CD14-positive monocyte (primary cell): ENCODE measurements around the gene NFATC2. TPM values are rescaled to one million over a fixed set of nuclear protein-coding genes. Genes with fewer than 3 reads are reported as not detected.

Experiments used
- DNase-seq, 3 donors: peaks; one replicate each; pipeline ENCODE4 v3.0.0-alpha.2; 2011 to 2022
- H2AFZ ChIP-seq: 2 replicates; pipeline ENCODE4 v1.6.0; 2012; ENCODE audit warnings: mild to moderate bottlenecking, low read depth, low read length, inconsistent platforms; ENCODE audit not compliant: insufficient read depth, poor library complexity, severe bottlenecking
- H3K27ac ChIP-seq, 2 donors: 1 replicate in 1 of 2; 2 replicates in 1 of 2; pipeline ENCODE4 v1.5.1; 2012 to 2013; ENCODE audit warnings: low read length in 2 of 2, control low read depth in 1 of 2, inconsistent platforms in 1 of 2, low read depth in 1 of 2, mild to moderate bottlenecking in 1 of 2
- H3K27me3 ChIP-seq, 2 donors: one replicate each; pipeline versions ENCODE4 v1.6.0 to v1.6.1; 2011 to 2013; ENCODE audit warnings: low read length in 2 of 2; ENCODE audit not compliant: control insufficient read depth in 2 of 2, insufficient read depth in 2 of 2
- H3K36me3 ChIP-seq, 2 donors: replicated peaks in 1 of 2; 1 replicate in 1 of 2; 2 replicates in 1 of 2; pipeline versions ENCODE4 v1.5.1 to v1.6.1; 2012 to 2013; ENCODE audit warnings: low read length in 2 of 2, control low read depth in 1 of 2, inconsistent platforms in 1 of 2, mild to moderate bottlenecking in 1 of 2; ENCODE audit not compliant: insufficient read depth in 2 of 2, control insufficient read depth in 1 of 2
- H3K4me1 ChIP-seq, 2 donors: 1 replicate in 1 of 2; 2 replicates in 1 of 2; pipeline versions ENCODE4 v1.5.1 to v1.6.1; 2012 to 2013; ENCODE audit warnings: low read length in 2 of 2, control low read depth in 1 of 2, inconsistent platforms in 1 of 2, mild to moderate bottlenecking in 1 of 2, moderate library complexity in 1 of 2; ENCODE audit not compliant: insufficient read depth in 2 of 2, control insufficient read depth in 1 of 2
- H3K4me2 ChIP-seq: replicated peaks from 2 replicates; pipeline ENCODE3; 2012; ENCODE audit warnings: low read length, moderate library complexity, mild to moderate bottlenecking; ENCODE audit not compliant: poor library complexity, severe bottlenecking; ENCODE audit errors: extremely low read depth
- H3K4me3 ChIP-seq, 3 experiments: fragments of 200-600 bp in 1 of 3; sonication (generic) in 1 of 3; replicated peaks in 1 of 3; 1 replicate in 2 of 3; 2 replicates in 1 of 3; pipeline ENCODE4 v1.5.1; 2011 to 2013; ENCODE audit warnings: low read length in 3 of 3, mild to moderate bottlenecking in 3 of 3, control low read depth in 2 of 3, low read depth in 2 of 3, inconsistent platforms in 1 of 3, moderate library complexity in 1 of 3
- H3K79me2 ChIP-seq: 2 replicates; pipeline ENCODE4 v1.6.0; 2012; ENCODE audit warnings: mild to moderate bottlenecking, control low read depth, inconsistent platforms, low read length, moderate library complexity; ENCODE audit not compliant: insufficient read depth
- H3K9ac ChIP-seq: 2 replicates; pipeline ENCODE4 v1.6.0; 2017; ENCODE audit warnings: low read length, mild to moderate bottlenecking; ENCODE audit not compliant: insufficient read depth, poor library complexity, severe bottlenecking
- H3K9me3 ChIP-seq, 2 donors: replicated peaks in 1 of 2; 1 replicate in 1 of 2; 2 replicates in 1 of 2; pipeline versions ENCODE4 v1.5.1 to v1.6.1; 2012 to 2013; ENCODE audit warnings: low read length in 2 of 2, control low read depth in 1 of 2; ENCODE audit not compliant: control insufficient read depth in 1 of 2, insufficient read depth in 1 of 2
- H4K20me1 ChIP-seq: 2 replicates; pipeline ENCODE4 v1.6.0; 2012; ENCODE audit warnings: mild to moderate bottlenecking, low read length, control low read depth, moderate library complexity; ENCODE audit not compliant: insufficient read depth
- H3K27ac Mint-ChIP-seq, 7 donors: one replicate each; pipeline ENCODE4 v1.8.0; 2020; ENCODE audit warnings: mild to moderate bottlenecking in 7 of 7, mixed read lengths in 7 of 7, moderate library complexity in 6 of 7, inconsistent platforms in 2 of 7
- H3K27me3 Mint-ChIP-seq, 3 donors: one replicate each; pipeline ENCODE4 v1.8.0; 2021 to 2022; ENCODE audit warnings: low read depth in 3 of 3, mild to moderate bottlenecking in 3 of 3, mixed read lengths in 3 of 3, moderate library complexity in 3 of 3, inconsistent platforms in 1 of 3
- H3K36me3 Mint-ChIP-seq, 2 donors: one replicate each; pipeline ENCODE4 v1.8.0; 2020; ENCODE audit warnings: mixed read lengths in 2 of 2, inconsistent platforms in 1 of 2, mild to moderate bottlenecking in 1 of 2
- H3K4me1 Mint-ChIP-seq: one replicate; pipeline ENCODE4 v1.8.0; 2020; ENCODE audit warnings: mild to moderate bottlenecking, mixed read lengths
- H3K4me3 Mint-ChIP-seq, 2 donors: one replicate each; pipeline ENCODE4 v1.8.0; 2020; ENCODE audit warnings: mild to moderate bottlenecking in 2 of 2, mixed read lengths in 2 of 2, moderate library complexity in 1 of 2
- H3K9me3 Mint-ChIP-seq, 7 donors: one replicate each; pipeline ENCODE4 v1.8.0; 2020 to 2022; ENCODE audit warnings: mixed read lengths in 7 of 7, mild to moderate bottlenecking in 6 of 7, moderate library complexity in 6 of 7, inconsistent platforms in 2 of 7
- CTCF ChIP-seq: fragments of 200-600 bp; IDR thresholded peaks from one replicate; pipeline ENCODE4 v1.8.0; 2022; ENCODE audit warnings: antibody characterized with exemption, mild to moderate bottlenecking
- WGBS: methylation state at CpG from one replicate; pipeline ENCODE4 v1.1.5; 2013; ENCODE audit warnings: missing lambda C conversion rate; ENCODE audit not compliant: insufficient coverage; 5-methylcytosine and 5-hydroxymethylcytosine counted together
- intact Hi-C, 2 donors: fragments of 100-400 bp; cut with micrococcal nuclease; formaldehyde crosslinking; loops; one replicate each; pipeline versions ENCODE4 v1.15.0 to v1.15.1; 2023
- polyA plus RNA-seq, 3 donors: library from polyadenylated mRNA; depleted of rRNA in 1 of 3; unstranded in 2 of 3; stranded (reverse) in 1 of 3; fragments of 300-500 nt in 2 of 3; fragments of >200 nt in 1 of 3; fragmentation: Illumina TruSeq in 2 of 3; gene quantifications; 1 replicate in 2 of 3; 2 replicates in 1 of 3; pipeline ENCODE4 v1.2.3, GENCODE V29; 2012 to 2021

The NFATC2 gene
- polyA plus RNA-seq, 3 donors, result 0.03 to 0.18 (median 0.11) TPM

GRCh38 chr20:51463998-51464397 is 78.5 kb downstream of the NFATC2 start:
- H3K27ac Mint-ChIP-seq, result no peak overlapping the region
- no peaks in the 10 kb centered on the region for H3K79me2 ChIP-seq
- peaks cover 0 to 3% (median 0%) of the 10 kb centered on the region in 7 donors for H3K9me3 Mint-ChIP-seq
- H3K36me3 ChIP-seq, result no peaks in the 10 kb centered on the region
- no peak overlapping the region for H3K4me2 ChIP-seq
- no peak overlapping the region for H3K4me3 ChIP-seq
- TF ChIP-seq CTCF, result no peak
- no peak overlapping the region for H2AFZ ChIP-seq
- WGBS, result 79% methylated on average over 4 of the region's 9 CpGs
- H3K4me1 ChIP-seq, result peaks cover 19 to 23% of the 10 kb centered on the region in 2 donors
- DNase-seq, result no peak
- H3K9me3 ChIP-seq, result peaks cover 0 to 4% of the 10 kb centered on the region in 2 donors
- H3K4me1 Mint-ChIP-seq, result peaks cover 16% of the 10 kb centered on the region
- no peak overlapping the region for H3K4me3 Mint-ChIP-seq
- H3K36me3 Mint-ChIP-seq, result no peaks in the 10 kb centered on the region
- peaks cover 1 to 3% (median 3%) of the 10 kb centered on the region in 3 donors for H3K27me3 Mint-ChIP-seq
- H4K20me1 ChIP-seq, result no peaks in the 10 kb centered on the region
- H3K27ac ChIP-seq, result no peak overlapping the region
- intact Hi-C loops, result no loop called here
- no peaks in the 10 kb centered on the region for H3K27me3 ChIP-seq
- no peak overlapping the region for H3K9ac ChIP-seq

GRCh38 chr20:51463560-51463959 is 79.0 kb downstream of the NFATC2 start:
- no peaks in the 10 kb centered on the region for H3K79me2 ChIP-seq
- intact Hi-C loops, result no loop called here
- H4K20me1 ChIP-seq, result no peaks in the 10 kb centered on the region
- H3K4me2 ChIP-seq, result no peak overlapping the region
- no peak for TF ChIP-seq CTCF
- peaks cover under 1 to 3% (median 3%) of the 10 kb centered on the region in 3 donors for H3K27me3 Mint-ChIP-seq
- peaks cover 0 to 3% (median 0%) of the 10 kb centered on the region in 7 donors for H3K9me3 Mint-ChIP-seq
- no peaks in the 10 kb centered on the region for H3K36me3 Mint-ChIP-seq
- no peak overlapping the region for H3K4me3 ChIP-seq
- H3K4me1 Mint-ChIP-seq, result peaks cover 16% of the 10 kb centered on the region
- no peak overlapping the region for H3K9ac ChIP-seq
- no peaks in the 10 kb centered on the region for H3K36me3 ChIP-seq
- WGBS, result 94% methylated on average over 5 of the region's 8 CpGs
- peaks cover 0 to 4% of the 10 kb centered on the region in 2 donors for H3K9me3 ChIP-seq
- no peak for DNase-seq
- no peak overlapping the region for H3K27ac ChIP-seq
- H3K4me1 ChIP-seq, result peaks cover 19 to 23% of the 10 kb centered on the region in 2 donors
- no peaks in the 10 kb centered on the region for H3K27me3 ChIP-seq
- H3K4me3 Mint-ChIP-seq, result no peak overlapping the region
- no peak overlapping the region for H2AFZ ChIP-seq
- no peak overlapping the region for H3K27ac Mint-ChIP-seq
